Common myeloid progenitor, CD34-positive (primary cell): ENCODE results near the gene RNF180.

Experiments used
- CTCF ChIA-PET: fragments of 350-600 bp; sonication (Branson Sonifier 250); formaldehyde crosslinking; loops from one replicate; lab custom pipeline; 2021; ENCODE audit warnings: antibody characterized with exemption; lab: Charles Lee
- POLR2A ChIA-PET: fragments of 350-600 bp; sonication (Branson Sonifier 250); formaldehyde crosslinking; loops from one replicate; lab custom pipeline; 2021; ENCODE audit warnings: antibody characterized with exemption; lab: Charles Lee
- DNase-seq, 3 donors: peaks; one replicate each; pipeline versions ENCODE4 v3.0.0 to v3.0.0-alpha.2; 2013
- H3K27ac ChIP-seq, 2 experiments: 1 replicate in 1 of 2; 2 replicates in 1 of 2; pipeline ENCODE4 v1.7.0; 2013; ENCODE audit warnings: inconsistent platforms in 2 of 2, low read length in 2 of 2, mild to moderate bottlenecking in 2 of 2, low read depth in 1 of 2, moderate library complexity in 1 of 2; ENCODE audit not compliant: severe bottlenecking in 2 of 2, insufficient read depth in 1 of 2, poor library complexity in 1 of 2
- H3K27me3 ChIP-seq, 5 experiments: replicated peaks in 2 of 5; 1 replicate in 3 of 5; 2 replicates in 2 of 5; pipeline versions ENCODE4 v1.6.1 to v1.7.0; 2013; ENCODE audit warnings: low read length in 4 of 5, mild to moderate bottlenecking in 2 of 5, moderate library complexity in 2 of 5, inconsistent platforms in 1 of 5; ENCODE audit not compliant: insufficient read depth in 5 of 5, control insufficient read depth in 4 of 5
- H3K36me3 ChIP-seq, 4 experiments: 1 replicate in 2 of 4; 2 replicates in 2 of 4; pipeline versions ENCODE4 v1.6.1 to v1.7.0; 2013; ENCODE audit warnings: low read length in 3 of 4, control low read depth in 1 of 4, mild to moderate bottlenecking in 1 of 4; ENCODE audit not compliant: control insufficient read depth in 4 of 4, insufficient read depth in 4 of 4
- H3K4me1 ChIP-seq, 4 experiments: 1 replicate in 3 of 4; 2 replicates in 1 of 4; pipeline versions ENCODE4 v1.6.1 to v1.7.1; 2013; ENCODE audit warnings: low read length in 3 of 4, mild to moderate bottlenecking in 3 of 4, control low read depth in 1 of 4, inconsistent platforms in 1 of 4, moderate library complexity in 1 of 4; ENCODE audit not compliant: control insufficient read depth in 4 of 4, insufficient read depth in 4 of 4; ENCODE audit errors: control extremely low read depth in 1 of 4
- H3K4me3 ChIP-seq, 7 experiments: 1 replicate in 4 of 7; 2 replicates in 3 of 7; pipeline versions ENCODE4 v1.5.1 to v1.7.0; 2013; ENCODE audit warnings: mild to moderate bottlenecking in 7 of 7, low read length in 6 of 7, moderate library complexity in 6 of 7, inconsistent platforms in 2 of 7, low read depth in 2 of 7, control low read depth in 1 of 7; ENCODE audit not compliant: insufficient read depth in 4 of 7, control insufficient read depth in 1 of 7; ENCODE audit errors: extremely low read depth in 1 of 7
- H3K9me3 ChIP-seq, 5 experiments: 1 replicate in 4 of 5; 2 replicates in 1 of 5; pipeline versions ENCODE4 v1.6.1 to v1.7.1; 2013; ENCODE audit warnings: low read length in 4 of 5, mild to moderate bottlenecking in 2 of 5, inconsistent platforms in 1 of 5, low read depth in 1 of 5, moderate library complexity in 1 of 5; ENCODE audit not compliant: control insufficient read depth in 4 of 5, insufficient read depth in 2 of 5; ENCODE audit errors: control extremely low read depth in 1 of 5
- WGBS: methylation state at CpG from one replicate; pipeline ENCODE4 v1.1.5; 2013; ENCODE audit not compliant: insufficient coverage; 5-methylcytosine and 5-hydroxymethylcytosine counted together

RNF180 gene

DNA sequence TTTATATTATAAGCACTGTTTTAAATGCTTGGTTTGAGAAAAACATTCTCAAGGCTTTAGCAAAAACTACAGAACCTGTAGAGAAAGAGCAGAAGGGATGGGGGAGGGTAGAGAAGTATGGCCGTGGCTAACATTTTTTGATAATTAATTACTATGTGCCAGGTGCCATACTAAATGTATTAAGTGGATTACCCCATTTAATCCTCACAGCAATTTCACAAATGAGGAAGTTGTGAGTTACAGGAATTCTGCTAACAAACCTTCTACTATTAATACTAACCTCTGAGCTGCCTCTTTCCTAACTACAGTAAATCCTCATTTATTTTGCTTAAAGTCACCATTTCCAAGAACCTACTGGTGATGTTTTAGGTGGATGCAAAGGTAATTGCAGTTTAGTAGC lies 157.9 kb downstream of the RNF180 start:
- H3K4me3 ChIP-seq: no peak overlapping the region
- no peaks in the 10 kb centered on the region for H3K36me3 ChIP-seq
- H3K4me1 ChIP-seq: no peaks in the 10 kb centered on the region
- no peaks in the 10 kb centered on the region for H3K27me3 ChIP-seq
- H3K9me3 ChIP-seq: no peaks in the 10 kb centered on the region
- WGBS: no CpG with 5 or more reads among the region's 1 CpG
- ChIA-PET POLR2A (no interaction called here), CTCF (no interaction called here)
- H3K27ac ChIP-seq: no peak overlapping the region
- no peak for DNase-seq

- no peak overlapping the region for H3K4me3 ChIP-seq
- DNase-seq: no peak
- no peaks in the 10 kb centered on the region for H3K4me1 ChIP-seq
- no peaks in the 10 kb centered on the region for H3K27me3 ChIP-seq
- H3K36me3 ChIP-seq: no peaks in the 10 kb centered on the region
- CTCF ChIA-PET: no interaction called here
- H3K27ac ChIP-seq: no peak overlapping the region
- POLR2A ChIA-PET: no interaction called here
- peaks cover 0 to 10% (median 4%) of the 10 kb centered on the region in 5 experiments for H3K9me3 ChIP-seq
- 95% methylated on average over 5 of the region's 6 CpGs for WGBS
Measured at GRCh38 chr5:64330728-64331231, 165.1 kb downstream of the RNF180 start.

GRCh38 chr5:64331597-64332277 lies 166.1 kb downstream of the RNF180 start:
- ChIA-PET CTCF (no interaction called here), POLR2A (no interaction called here)
- Histone ChIP-seq H3K4me1 (no peaks in the 10 kb centered on the region), H3K27ac (no peak overlapping the region), H3K9me3 (peaks cover 0 to 10% (median 4%) of the 10 kb centered on the region in 5 experiments), H3K36me3 (no peaks in the 10 kb centered on the region), H3K27me3 (no peaks in the 10 kb centered on the region), H3K4me3 (no peak overlapping the region)
- WGBS: 96% methylated on average over 9 of the region's 9 CpGs
- no peak for DNase-seq

DNA sequence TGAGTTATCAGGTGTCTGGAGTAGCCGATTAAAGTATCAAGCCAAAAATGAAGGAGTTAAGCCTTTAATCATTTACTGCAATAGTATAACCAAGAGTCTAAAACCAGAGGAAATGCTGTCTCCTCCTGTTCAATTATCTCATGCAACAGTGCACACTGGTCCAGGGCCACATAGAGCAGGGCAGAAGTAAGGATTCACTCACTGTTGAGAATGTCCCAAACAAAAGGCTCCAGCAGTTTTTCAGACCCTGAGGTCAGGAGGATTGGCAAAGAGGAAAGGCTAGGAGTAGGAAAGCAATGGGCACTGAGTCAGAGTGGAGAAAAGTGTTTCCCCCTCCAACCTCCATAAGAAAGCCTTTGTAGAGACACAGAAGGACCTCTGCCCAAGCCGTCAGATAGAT lies 168.2 kb downstream of the RNF180 start:
- no peak for DNase-seq
- Histone ChIP-seq H3K27me3 (no peaks in the 10 kb centered on the region), H3K36me3 (no peaks in the 10 kb centered on the region), H3K27ac (no peak overlapping the region), H3K4me1 (no peaks in the 10 kb centered on the region), H3K4me3 (no peak overlapping the region), H3K9me3 (peaks cover 0 to 10% (median 4%) of the 10 kb centered on the region in 5 experiments)
- ChIA-PET POLR2A (no interaction called here), CTCF (no interaction called here)
- no CpG with 5 or more reads among the region's 2 CpGs for WGBS

DNA sequence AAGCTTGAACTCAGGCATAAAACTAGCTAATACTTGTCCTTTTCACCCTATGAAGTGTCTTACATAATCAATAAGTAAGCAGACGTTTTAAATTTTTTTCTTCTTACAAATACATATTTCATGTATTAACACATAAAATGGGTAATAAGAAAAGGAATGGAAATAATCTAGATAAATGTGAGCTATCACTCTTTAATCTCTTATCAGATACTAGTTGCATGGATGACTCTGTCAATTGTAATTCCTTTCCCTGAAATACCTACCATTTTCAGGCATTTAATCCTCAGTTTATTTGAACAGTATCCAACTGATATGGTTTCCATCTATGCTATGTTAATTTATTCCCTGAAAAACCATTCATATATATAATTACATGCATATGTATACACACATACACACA lies 174.1 kb downstream of the RNF180 start:
- CTCF ChIA-PET: no interaction called here
- no peaks in the 10 kb centered on the region for H3K4me1 ChIP-seq
- no peaks in the 10 kb centered on the region for H3K27me3 ChIP-seq
- no peak for DNase-seq
- no peak overlapping the region for H3K4me3 ChIP-seq
- no peak overlapping the region for H3K27ac ChIP-seq
- no CpG with 5 or more reads among the region's 1 CpG for WGBS
- no peaks in the 10 kb centered on the region for H3K36me3 ChIP-seq
- POLR2A ChIA-PET: interaction anchor here (0.6 kb wide), 1 partner anchor 203 kb away, joined by 3 read pairs; no protein-coding TSS in a partner anchor
- H3K9me3 ChIP-seq: peaks cover 0 to 7% (median 0%) of the 10 kb centered on the region in 5 experiments

DNA sequence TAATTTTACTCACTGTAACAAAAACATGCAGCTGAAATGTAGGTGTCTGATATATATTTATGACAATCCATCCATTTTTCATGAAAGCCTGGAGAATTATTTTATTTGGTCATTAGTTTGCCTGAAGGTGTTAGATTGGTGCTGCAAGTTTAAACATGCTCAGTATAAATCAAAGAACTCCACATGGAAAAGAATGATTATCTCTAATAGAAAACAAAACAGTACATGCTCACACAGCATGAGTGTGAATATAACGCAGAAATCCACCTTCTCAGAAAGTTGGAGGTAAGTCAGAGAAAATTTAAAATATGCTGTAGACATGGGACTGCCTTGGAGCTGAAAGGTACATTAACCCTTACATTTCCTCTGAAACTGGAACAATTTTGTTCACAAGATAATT lies 174.7 kb downstream of the RNF180 start:
- POLR2A ChIA-PET: no interaction called here
- Histone ChIP-seq H3K27me3 (no peaks in the 10 kb centered on the region), H3K36me3 (no peaks in the 10 kb centered on the region), H3K9me3 (peaks cover 0 to 7% (median 0%) of the 10 kb centered on the region in 5 experiments), H3K4me3 (no peak overlapping the region), H3K4me1 (no peaks in the 10 kb centered on the region), H3K27ac (no peak overlapping the region)
- no CpG with 5 or more reads among the region's 1 CpG for WGBS
- no peak for DNase-seq
- CTCF ChIA-PET: no interaction called here

DNA sequence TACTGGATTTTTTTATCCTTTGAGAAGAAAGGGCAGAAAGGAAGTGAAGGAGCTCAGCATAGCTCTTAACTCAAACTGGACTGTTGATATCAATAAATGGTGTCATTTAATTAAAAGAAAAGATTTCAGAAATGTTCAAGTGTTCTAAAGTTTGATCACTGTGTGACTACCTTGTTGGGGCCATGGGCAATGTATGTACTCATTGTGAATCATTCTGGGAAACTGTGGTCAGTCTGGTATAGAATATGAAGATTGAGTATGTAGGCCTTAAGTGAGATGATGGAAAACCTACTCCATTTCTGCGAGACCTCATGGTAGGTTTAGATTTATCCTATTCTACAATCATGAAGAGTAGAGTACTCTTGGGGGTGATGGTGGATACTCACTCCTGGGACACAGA lies 175.7 kb downstream of the RNF180 start:
- no peak for DNase-seq
- H3K36me3 ChIP-seq: no peaks in the 10 kb centered on the region
- ChIA-PET POLR2A (no interaction called here), CTCF (no interaction called here)
- no peaks in the 10 kb centered on the region for H3K4me1 ChIP-seq
- no peak overlapping the region for H3K27ac ChIP-seq
- WGBS: no CpG with 5 or more reads among the region's 1 CpG
- no peaks in the 10 kb centered on the region for H3K27me3 ChIP-seq
- H3K4me3 ChIP-seq: no peak overlapping the region
- H3K9me3 ChIP-seq: peaks cover 0 to 7% (median 0%) of the 10 kb centered on the region in 5 experiments
